LNCaP clone FGC (cell line): ENCODE results near the gene FLAD1.

Experiments
- DNase-seq: peaks from one replicate; pipeline ENCODE4 v3.0.0-alpha.2; 2011; ENCODE audit warnings: low read depth
- H3K4me3 ChIP-seq: 2 replicates; pipeline ENCODE4 v1.5.1; 2011; ENCODE audit warnings: mild to moderate bottlenecking, low read depth, low read length, control low read depth
- CTCF ChIP-seq: IDR thresholded peaks from 2 replicates; pipeline ENCODE4 v1.5.1; 2012; ENCODE audit warnings: mild to moderate bottlenecking; ENCODE audit not compliant: control insufficient read depth, insufficient read depth; ENCODE audit errors: extremely low read depth

FLAD1 gene

DNA sequence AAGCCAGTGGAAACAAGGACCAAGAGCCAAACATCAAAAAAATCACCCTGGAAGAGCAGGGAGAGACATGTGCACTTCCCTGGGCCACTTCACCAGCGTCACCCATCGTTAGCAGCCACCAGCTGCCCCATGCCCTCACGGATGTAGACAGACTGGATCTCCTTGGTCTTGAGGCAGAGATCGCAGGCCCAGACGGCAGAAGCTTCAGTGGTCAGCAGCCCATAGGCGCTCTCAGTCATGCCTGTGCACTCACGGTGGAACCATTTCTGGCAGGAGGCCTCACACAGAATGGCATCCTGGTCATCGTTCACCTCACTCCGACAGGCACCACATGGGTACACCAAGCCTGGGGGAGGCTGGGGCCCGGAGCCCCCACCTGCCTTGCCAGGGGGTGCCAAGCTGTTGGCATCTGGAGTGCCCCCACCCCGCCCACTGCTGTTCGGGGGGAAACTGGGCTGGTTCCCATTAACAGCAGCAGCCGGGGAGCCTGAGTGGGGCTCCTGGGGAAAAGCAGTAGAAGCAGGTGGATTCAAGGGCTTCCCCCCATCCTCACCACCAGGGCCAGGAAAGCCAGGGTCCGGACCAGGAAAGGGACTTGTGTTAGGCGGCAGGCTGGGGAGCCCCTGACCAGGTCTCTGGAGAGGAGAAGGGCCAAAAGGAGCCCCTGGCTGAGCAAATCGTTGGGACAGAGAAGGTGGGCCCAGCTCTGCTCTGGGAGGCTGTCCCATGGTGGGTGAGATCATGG, 24.3 kb upstream of the FLAD1 start:
- no peak for DNase-seq
- H3K4me3 ChIP-seq: no peak overlapping the region

GRCh38 chr1:154959426-154959780, 23.7 kb upstream of the FLAD1 start:
- H3K4me3 ChIP-seq: no peak overlapping the region
- no peak for TF ChIP-seq CTCF
- no peak for DNase-seq

More for the DNA sequence above, 24.3 kb upstream of the FLAD1 start:
- TF ChIP-seq CTCF: no peak

DNA sequence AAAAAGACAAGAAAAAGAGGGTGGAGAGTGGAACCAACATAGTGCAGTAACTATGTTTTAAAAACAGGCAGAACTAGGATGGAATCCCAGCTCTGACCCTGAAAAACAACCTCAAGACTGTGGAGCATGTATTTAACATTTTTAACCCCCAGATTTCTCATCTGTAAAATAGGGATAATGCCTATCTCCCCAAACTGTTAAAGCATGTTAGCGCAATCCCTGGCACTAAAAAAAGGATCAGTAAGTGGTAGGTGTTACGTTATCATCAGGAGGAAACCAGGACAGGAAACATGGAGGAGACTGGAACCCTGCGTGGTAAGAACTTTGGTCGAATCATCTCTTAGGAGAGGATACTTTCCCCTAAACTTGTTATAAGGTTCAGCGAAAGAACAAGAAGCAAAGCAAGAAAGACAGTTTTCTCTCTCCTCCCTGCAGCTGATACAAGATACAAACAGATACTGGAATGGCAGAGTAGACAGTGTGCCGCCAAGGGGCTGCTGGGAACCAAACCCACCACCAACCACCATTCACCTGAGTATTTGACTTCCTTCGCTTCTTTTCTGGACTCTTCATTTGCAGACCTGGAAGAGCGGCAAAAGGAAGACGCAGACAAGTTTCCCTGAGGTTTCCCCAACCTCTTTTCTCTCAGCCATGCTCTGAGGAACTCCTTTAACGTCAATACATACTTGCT, 22.6 kb upstream of the FLAD1 start:
- TF ChIP-seq CTCF: no peak
- peak overlapping the region; percentile 67 for H3K4me3 ChIP-seq
- no peak for DNase-seq

- no peak for DNase-seq
- H3K4me3 ChIP-seq: peak within 1 kb of the TSS; percentile 67
- TF ChIP-seq CTCF: peak; percentile 60
Measured at GRCh38 chr1:154961207-154962155, 21.7 kb upstream of the FLAD1 start, which contains the start of gene PYGO2. Gene PYGO2, minus strand, starts transcription at chr1:154961782. Its CDS starts 206 bp downstream, at chr1:154961576.

DNA sequence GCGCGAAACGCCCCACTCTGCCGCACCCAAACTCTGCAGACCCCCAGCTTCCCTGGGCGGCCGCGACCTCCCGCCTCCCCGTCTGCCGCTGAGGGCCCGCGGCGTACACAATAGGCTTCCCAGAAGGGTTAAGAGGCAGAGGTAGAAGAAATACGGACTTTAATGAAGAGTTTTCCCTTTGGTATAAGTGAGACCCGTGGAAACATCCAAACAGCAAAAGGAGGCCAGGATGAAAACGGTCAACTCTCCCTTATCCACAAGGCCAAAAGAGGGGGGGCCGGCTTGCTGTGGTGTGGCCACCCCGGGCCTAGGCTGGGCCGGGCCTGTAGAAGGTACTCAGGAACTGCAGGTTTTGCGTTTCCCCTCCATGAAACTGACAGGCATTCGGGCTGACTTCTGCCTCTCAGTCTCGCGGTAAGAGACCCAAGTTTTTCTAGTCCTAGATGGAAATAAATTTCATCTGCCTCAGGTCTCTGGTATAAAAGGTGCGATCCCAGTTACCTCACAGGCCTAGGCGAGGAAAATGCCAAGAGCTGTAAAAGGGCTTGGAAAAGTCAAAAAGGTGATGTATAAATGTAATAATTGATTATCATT, 20.9 kb upstream of the FLAD1 start:
- no peak for DNase-seq
- peak overlapping the region; percentile 67 for H3K4me3 ChIP-seq
- no peak for TF ChIP-seq CTCF

DNA sequence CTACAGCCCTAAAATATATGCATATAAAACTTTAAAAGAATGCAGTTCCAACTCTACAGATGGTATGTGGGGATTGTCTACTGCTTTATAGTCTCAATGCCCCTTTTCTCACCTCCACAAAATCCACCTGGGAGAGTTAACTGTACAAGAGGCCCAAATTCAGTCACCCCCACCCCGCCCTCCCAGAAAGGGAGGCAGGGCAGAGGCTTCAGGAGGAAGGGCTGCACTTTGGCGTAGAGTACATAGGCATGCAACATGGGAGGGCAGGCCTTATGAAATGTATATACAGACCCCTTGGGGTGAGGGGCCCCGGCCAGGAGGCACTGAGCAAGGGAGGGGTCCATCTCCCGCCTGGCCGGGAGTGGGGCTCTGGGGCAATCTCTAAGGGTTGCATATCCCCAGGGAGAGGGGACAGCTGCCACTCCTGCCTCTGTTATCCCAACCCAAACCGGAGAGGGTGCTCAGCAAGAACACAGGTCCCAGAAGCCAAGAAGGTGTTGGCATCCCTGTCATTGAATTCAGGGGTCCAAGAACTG, 20.3 kb upstream of the FLAD1 start:
- DNase-seq: no peak
- TF ChIP-seq CTCF: no peak
- H3K4me3 ChIP-seq: peak overlapping the region; percentile 67
